GM18520 (cell line): ENCODE results near the gene SLC1A4.

Source experiments
- ATAC-seq: cut with Tn5 transposase; IDR thresholded peaks from one replicate; pipeline ENCODE4 v1.9.1; 2021; ENCODE audit not compliant: unreplicated experiment

Gene SLC1A4

GRCh38 chr2:65071499-65072180 lies 82.4 kb downstream of the SLC1A4 start:
- ATAC-seq = no peak

GRCh38 chr2:65072181-65072970 lies 83.2 kb downstream of the SLC1A4 start:
- ATAC-seq = peak; percentile 36
